ENCODE measurements around the gene TBX4. TPM values are rescaled to one million over a fixed set of nuclear protein-coding genes. Genes with fewer than 3 reads are reported as not detected.

The TBX4 gene
- total RNA-seq, result not detected in 2 replicates

GRCh38 chr17:61452301-61453290 is at the start of gene TBX4:
Gene TBX4 (plus strand): TSS chr17:61452422. CDS start chr17:61456491, 4,069 bp downstream.

Other genes starting within 250 kb of the TBX4 start
- gene TBX2, start 52.6 kb upstream of the TBX4 start, total RNA-seq, result under 0.01 and 0.65 TPM in 2 replicates
- gene NACA2, start 138.8 kb downstream of the TBX4 start, total RNA-seq, result not detected in 2 replicates

All from dermis lymphatic vessel endothelial cell (primary cell).